Lower leg skin (tissue), 3 donors: Measurements from ENCODE around the gene RAPGEF4.

Experiments
- POLR2A ChIP-seq, 2 donors: fragments of 450-650 bp; IDR thresholded peaks; one replicate each; pipeline ENCODE4 v1.6.1; 2016 to 2017; ENCODE audit warnings: antibody characterized with exemption in 2 of 2, mild to moderate bottlenecking in 1 of 2, moderate library complexity in 1 of 2
- TF ChIP-seq, protein P1 (sequence below), 3 donors: fragments of 450-650 bp; IDR thresholded peaks; one replicate each; pipeline ENCODE4 v1.5.1; 2016; ENCODE audit warnings: antibody characterized with exemption in 3 of 3, mild to moderate bottlenecking in 3 of 3, moderate library complexity in 2 of 3

GRCh38 chr2:172991031-172991430, 255.4 kb downstream of the RAPGEF4 start:
- no peak for TF ChIP-seq POLR2A (IDR thresholded peaks at IDR 0.05)
- TF ChIP-seq, protein P1, sequence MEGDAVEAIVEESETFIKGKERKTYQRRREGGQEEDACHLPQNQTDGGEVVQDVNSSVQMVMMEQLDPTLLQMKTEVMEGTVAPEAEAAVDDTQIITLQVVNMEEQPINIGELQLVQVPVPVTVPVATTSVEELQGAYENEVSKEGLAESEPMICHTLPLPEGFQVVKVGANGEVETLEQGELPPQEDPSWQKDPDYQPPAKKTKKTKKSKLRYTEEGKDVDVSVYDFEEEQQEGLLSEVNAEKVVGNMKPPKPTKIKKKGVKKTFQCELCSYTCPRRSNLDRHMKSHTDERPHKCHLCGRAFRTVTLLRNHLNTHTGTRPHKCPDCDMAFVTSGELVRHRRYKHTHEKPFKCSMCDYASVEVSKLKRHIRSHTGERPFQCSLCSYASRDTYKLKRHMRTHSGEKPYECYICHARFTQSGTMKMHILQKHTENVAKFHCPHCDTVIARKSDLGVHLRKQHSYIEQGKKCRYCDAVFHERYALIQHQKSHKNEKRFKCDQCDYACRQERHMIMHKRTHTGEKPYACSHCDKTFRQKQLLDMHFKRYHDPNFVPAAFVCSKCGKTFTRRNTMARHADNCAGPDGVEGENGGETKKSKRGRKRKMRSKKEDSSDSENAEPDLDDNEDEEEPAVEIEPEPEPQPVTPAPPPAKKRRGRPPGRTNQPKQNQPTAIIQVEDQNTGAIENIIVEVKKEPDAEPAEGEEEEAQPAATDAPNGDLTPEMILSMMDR (IDR thresholded peaks at IDR 0.05), result no peak
